Right atrium auricular region (tissue), 2 donors: ENCODE measurements around the gene ATP1A4. TPM values are rescaled to one million over a fixed set of nuclear protein-coding genes. Genes with fewer than 3 reads are reported as not detected.

Experiments
- DNase-seq: peaks from one replicate; pipeline ENCODE4 v3.0.0-alpha.2; 2019; ENCODE audit warnings: low spot score
- H3K27ac ChIP-seq, 2 donors: fragments of 200-600 bp; sonication (generic); 1 replicate in 1 of 2; 2 replicates in 1 of 2; pipeline ENCODE4 v1.5.1; 2016 to 2019
- H3K27me3 ChIP-seq, 2 donors: fragments of 200-600 bp; sonication (generic); one replicate each; pipeline versions ENCODE4 v1.5.1 to v1.6.0; 2017 to 2019
- H3K36me3 ChIP-seq: fragments of 200-600 bp; sonication (generic); one replicate; pipeline ENCODE4 v1.5.1; 2016
- H3K4me1 ChIP-seq, 2 donors: fragments of 200-600 bp; sonication (generic); one replicate each; pipeline versions ENCODE4 v1.5.1 to v1.6.0; 2017 to 2019
- H3K4me3 ChIP-seq, 2 donors: fragments of 200-600 bp; sonication (generic); 1 replicate in 1 of 2; 2 replicates in 1 of 2; pipeline ENCODE4 v1.5.1; 2017 to 2019; ENCODE audit warnings: mild to moderate bottlenecking in 1 of 2, moderate library complexity in 1 of 2
- H3K9me3 ChIP-seq, 2 donors: fragments of 200-600 bp; sonication (generic); one replicate each; pipeline ENCODE4 v1.5.1; 2019
- total RNA-seq, 2 donors: library from RNA; depleted of rRNA; stranded (reverse); fragments of >200 nt; gene quantifications; one replicate each; pipeline ENCODE4 v1.1.0, GENCODE V29; 2016
- TF ChIP-seq, protein P1 (sequence below), 2 donors: fragments of 200-600 bp; sonication (generic); IDR thresholded peaks; one replicate each; pipeline ENCODE4 v1.5.1; 2019; ENCODE audit warnings: antibody characterized with exemption in 2 of 2

ATP1A4 gene
- total RNA-seq, 2 donors from 2014 or later = not detected

DNA sequence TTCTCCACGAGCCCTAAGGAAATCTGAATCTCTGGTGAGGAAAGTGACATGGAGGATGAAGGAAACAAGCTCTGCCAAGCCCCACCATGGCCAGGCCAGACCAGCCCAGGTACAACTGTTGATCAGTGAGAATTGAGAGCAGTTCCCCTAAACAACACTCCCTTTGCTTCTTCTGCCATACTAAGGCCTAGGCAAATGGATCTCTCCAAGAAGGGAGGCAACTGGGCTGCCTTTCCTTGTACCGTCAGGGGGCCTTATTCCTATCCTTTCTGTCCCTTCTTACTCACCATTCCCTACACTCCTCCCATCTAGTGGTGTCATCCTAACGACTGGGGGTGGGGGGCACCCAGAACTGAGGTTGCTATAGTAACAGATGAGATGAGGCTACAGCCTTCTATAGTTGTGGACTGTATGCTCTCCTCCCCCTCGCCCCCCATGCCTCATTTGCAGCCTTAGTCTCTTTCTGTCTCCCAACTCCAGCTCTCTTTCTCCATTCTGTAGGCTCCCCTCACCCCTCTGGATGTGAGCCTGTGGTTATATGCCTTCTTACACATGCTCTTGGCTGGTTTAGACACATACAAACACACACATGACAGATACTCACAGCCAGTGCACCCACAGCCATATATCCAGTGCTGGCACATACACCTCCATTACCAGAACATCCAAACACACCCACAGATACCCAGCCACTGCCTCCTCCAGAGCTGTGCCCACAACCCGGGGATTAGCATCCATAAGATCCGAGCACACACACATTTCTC, 57.3 kb downstream of the ATP1A4 start:
- Histone ChIP-seq H3K27ac (peak overlapping the region; percentile 95), H3K4me3 (no peak overlapping the region), H3K4me1 (peaks cover 6 to 64% of the 10 kb centered on the region in 2 donors), H3K9me3 (no peaks in the 10 kb centered on the region), H3K27me3 (no peaks in the 10 kb centered on the region), H3K36me3 (peaks cover 27% of the 10 kb centered on the region)
- TF ChIP-seq, protein P1, sequence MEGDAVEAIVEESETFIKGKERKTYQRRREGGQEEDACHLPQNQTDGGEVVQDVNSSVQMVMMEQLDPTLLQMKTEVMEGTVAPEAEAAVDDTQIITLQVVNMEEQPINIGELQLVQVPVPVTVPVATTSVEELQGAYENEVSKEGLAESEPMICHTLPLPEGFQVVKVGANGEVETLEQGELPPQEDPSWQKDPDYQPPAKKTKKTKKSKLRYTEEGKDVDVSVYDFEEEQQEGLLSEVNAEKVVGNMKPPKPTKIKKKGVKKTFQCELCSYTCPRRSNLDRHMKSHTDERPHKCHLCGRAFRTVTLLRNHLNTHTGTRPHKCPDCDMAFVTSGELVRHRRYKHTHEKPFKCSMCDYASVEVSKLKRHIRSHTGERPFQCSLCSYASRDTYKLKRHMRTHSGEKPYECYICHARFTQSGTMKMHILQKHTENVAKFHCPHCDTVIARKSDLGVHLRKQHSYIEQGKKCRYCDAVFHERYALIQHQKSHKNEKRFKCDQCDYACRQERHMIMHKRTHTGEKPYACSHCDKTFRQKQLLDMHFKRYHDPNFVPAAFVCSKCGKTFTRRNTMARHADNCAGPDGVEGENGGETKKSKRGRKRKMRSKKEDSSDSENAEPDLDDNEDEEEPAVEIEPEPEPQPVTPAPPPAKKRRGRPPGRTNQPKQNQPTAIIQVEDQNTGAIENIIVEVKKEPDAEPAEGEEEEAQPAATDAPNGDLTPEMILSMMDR (IDR thresholded peaks at IDR 0.05) = no peak
- peak; percentile 47 for DNase-seq

DNA sequence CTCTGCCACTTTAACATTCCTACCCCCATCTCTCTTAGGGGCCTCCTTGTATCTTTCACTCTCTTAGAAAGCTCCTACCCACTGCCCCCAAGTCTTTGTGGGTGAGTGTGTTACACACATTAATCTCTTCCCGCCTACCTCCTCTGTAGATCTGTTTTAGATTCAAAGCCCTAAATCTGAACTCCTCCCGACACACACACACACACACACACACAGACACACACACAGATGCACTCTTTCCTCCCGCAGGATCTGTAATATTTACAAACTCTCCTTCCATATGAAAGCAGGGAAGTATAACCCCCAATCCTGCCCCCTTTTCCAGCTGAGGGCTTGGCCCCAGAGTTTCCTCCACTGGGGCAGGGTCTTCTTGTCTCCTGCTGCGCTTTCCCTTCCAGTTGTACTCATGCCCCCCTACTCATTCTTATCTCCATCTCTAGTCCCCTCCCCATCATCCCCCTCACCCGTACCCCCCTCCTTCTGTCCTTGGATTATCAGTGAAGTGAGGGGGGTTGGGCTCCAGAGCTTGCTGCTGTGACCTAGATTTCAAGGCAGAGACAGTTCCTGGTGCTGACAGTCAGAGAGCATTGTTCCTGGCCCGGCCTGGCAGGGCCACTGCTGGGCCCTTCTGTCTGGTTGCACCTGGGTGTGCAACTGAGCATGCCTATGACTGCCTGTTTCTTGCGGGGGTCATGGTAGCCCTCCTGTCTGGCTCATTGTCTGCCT, 58.1 kb downstream of the ATP1A4 start:
- DNase-seq = peak; percentile 62
- H3K27me3 ChIP-seq = no peaks in the 10 kb centered on the region
- no peaks in the 10 kb centered on the region for H3K9me3 ChIP-seq
- H3K27ac ChIP-seq = peak overlapping the region; percentile 95
- TF ChIP-seq, protein P1 (IDR thresholded peaks at IDR 0.05) = no peak
- H3K36me3 ChIP-seq = peaks cover 34% of the 10 kb centered on the region
- no peak overlapping the region for H3K4me3 ChIP-seq
- peaks cover 6 to 64% of the 10 kb centered on the region in 2 donors for H3K4me1 ChIP-seq

DNA sequence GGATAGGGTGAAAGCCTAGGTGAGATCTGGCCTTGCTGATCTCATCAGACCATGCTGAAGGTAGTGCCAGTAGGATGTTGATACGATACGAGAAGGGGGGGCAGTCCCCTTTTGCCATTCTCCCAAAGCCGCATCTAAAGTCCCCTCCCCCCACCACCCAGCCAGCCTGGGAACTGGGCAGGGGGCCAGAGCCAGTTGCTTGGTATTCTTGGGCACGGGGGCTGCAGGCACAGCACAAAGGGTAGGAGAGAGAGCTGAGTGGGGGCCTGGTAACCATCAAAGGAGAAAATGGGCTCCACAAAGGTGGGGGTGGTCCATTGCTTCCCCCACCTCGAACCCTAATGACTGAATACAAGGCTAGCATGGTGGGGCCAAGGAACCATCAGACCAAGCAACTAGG, 59.2 kb downstream of the ATP1A4 start:
- Histone ChIP-seq H3K9me3 (no peaks in the 10 kb centered on the region), H3K27me3 (no peaks in the 10 kb centered on the region), H3K36me3 (peaks cover 45% of the 10 kb centered on the region), H3K4me1 (peaks cover 6 to 59% of the 10 kb centered on the region in 2 donors), H3K4me3 (no peak overlapping the region), H3K27ac (peak overlapping the region; percentile 95)
- DNase-seq = peak; percentile 50
- TF ChIP-seq, protein P1 (IDR thresholded peaks at IDR 0.05) = no peak

DNA sequence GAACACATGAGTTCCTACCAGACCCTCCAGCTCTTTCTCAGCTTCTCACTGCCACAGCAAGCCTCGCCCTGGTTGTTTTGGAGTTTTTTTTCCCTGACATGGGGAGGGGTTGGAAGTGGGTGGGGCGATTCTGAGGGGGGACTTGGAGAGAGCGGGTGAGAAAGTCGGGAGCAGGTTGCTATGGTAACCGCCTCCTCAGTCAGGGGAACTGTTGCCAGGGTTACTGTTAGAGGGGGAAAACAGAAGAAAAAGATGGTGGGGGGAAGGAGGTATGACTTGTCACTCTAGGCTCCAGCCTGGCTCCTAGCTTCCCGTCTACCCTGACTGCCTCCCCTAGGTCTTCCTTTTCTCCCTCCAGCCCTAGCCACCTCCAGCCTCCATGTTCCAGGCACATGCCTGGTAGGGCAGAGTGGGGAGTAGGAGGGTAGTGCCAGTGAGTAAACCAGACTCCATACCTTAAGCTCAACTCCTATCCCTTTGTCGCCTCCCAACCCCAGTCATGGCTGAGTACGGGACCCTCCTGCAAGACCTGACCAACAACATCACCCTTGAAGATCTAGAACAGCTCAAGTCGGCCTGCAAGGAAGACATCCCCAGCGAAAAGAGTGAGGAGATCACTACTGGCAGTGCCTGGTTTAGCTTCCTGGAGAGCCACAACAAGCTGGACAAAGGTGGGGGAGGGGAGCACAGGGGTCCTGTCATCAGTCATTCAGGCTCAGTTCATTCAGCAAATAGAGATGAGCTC, 59.8 kb downstream of the ATP1A4 start:
- DNase-seq = no peak
- Histone ChIP-seq H3K4me3 (no peak overlapping the region), H3K27me3 (no peaks in the 10 kb centered on the region), H3K36me3 (peaks cover 52% of the 10 kb centered on the region), H3K27ac (peak overlapping the region; percentile 95), H3K4me1 (peaks cover 6 to 60% of the 10 kb centered on the region in 2 donors), H3K9me3 (no peaks in the 10 kb centered on the region)
- TF ChIP-seq, protein P1 (IDR thresholded peaks at IDR 0.05) = no peak

DNA sequence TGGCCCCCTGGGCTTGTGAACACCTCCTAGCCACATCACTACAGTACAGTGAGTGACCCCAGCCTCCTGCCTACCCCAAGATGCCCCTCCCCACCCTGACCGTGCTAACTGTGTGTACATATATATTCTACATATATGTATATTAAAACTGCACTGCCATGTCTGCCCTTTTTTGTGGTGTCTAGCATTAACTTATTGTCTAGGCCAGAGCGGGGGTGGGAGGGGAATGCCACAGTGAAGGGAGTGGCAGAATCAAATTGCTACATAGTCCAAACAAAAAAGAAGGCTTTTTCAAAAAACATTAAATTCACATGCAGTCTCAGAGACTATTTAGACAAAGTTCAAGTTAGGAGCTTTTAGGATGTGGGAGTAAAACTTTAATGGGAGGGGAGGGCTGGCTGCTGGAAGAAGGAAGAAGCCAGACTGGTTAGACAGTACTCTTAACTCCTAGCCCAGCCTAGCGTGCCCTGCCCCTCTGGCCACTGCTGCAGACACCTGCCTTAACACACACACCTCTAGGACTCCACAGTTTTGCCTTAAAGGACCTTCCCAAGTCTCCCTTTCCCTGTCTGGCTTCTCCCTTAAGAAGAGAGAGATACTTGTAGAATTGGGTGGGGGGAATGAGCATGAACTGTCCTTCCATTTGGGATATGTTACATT, 63.2 kb downstream of the ATP1A4 start:
- peaks cover 6 to 60% of the 10 kb centered on the region in 2 donors for H3K4me1 ChIP-seq
- H3K4me3 ChIP-seq = no peak overlapping the region
- no peak overlapping the region for H3K27ac ChIP-seq

More for the DNA sequence above, 63.2 kb downstream of the ATP1A4 start:
- Histone ChIP-seq H3K27me3 (no peaks in the 10 kb centered on the region), H3K36me3 (peaks cover 80% of the 10 kb centered on the region), H3K9me3 (no peaks in the 10 kb centered on the region)
- TF ChIP-seq, protein P1 (IDR thresholded peaks at IDR 0.05) = no peak
- DNase-seq = no peak
